Lung (tissue), 12 donors: ENCODE measurements around the gene STK32B. TPM values are rescaled to one million over a fixed set of nuclear protein-coding genes. Genes with fewer than 3 reads are reported as not detected.

Source experiments
- ATAC-seq: fragments of 200-7000 bp; cut with Tn5 transposase; one replicate; pipeline ENCODE4 v1.9.1; 2020; ENCODE audit warnings: moderate number of reproducible peaks; ENCODE audit not compliant: insufficient read depth, low FRiP score
- DNase-seq, 3 donors: peaks; one replicate each; pipeline ENCODE4 v3.0.0-alpha.2; 2013 to 2017
- H3K27ac ChIP-seq, 2 donors: one replicate each; pipeline ENCODE4 v1.5.1; 2013; ENCODE audit warnings: mild to moderate bottlenecking in 2 of 2, moderate library complexity in 2 of 2, control low read depth in 1 of 2, inconsistent platforms in 1 of 2, low read depth in 1 of 2, low read length in 1 of 2
- H3K27me3 ChIP-seq, 3 donors: one replicate each; pipeline ENCODE4 v1.5.1; 2013; ENCODE audit warnings: low read length in 2 of 3; ENCODE audit not compliant: control insufficient read depth in 3 of 3, insufficient read depth in 3 of 3
- H3K36me3 ChIP-seq, 4 donors: one replicate each; pipeline ENCODE4 v1.5.1; 2013; ENCODE audit warnings: low read length in 4 of 4, mild to moderate bottlenecking in 1 of 4, moderate library complexity in 1 of 4; ENCODE audit not compliant: control insufficient read depth in 4 of 4, insufficient read depth in 4 of 4
- H3K4me1 ChIP-seq, 5 donors: one replicate each; pipeline ENCODE4 v1.5.1; 2013; ENCODE audit warnings: low read length in 5 of 5, mild to moderate bottlenecking in 2 of 5, moderate library complexity in 1 of 5; ENCODE audit not compliant: control insufficient read depth in 5 of 5, insufficient read depth in 5 of 5
- H3K4me3 ChIP-seq: one replicate; pipeline ENCODE4 v1.5.1; 2013; ENCODE audit warnings: mild to moderate bottlenecking, control low read depth, moderate library complexity
- H3K9ac ChIP-seq, 2 donors: one replicate each; pipeline ENCODE4 v1.5.1; 2013; ENCODE audit warnings: low read length in 2 of 2, control low read depth in 1 of 2; ENCODE audit not compliant: insufficient read depth in 1 of 2
- H3K9me3 ChIP-seq, 4 donors: one replicate each; pipeline ENCODE4 v1.5.1; 2013; ENCODE audit warnings: low read length in 3 of 4, mild to moderate bottlenecking in 1 of 4, moderate library complexity in 1 of 4; ENCODE audit not compliant: control insufficient read depth in 4 of 4, insufficient read depth in 3 of 4
- WGBS, 2 donors: extraction: QIAGEN DNeasy Blood & Tissue Kit; methylation state at CpG; one replicate each; pipeline ENCODE4 v1.1.7; 2013; 5-methylcytosine and 5-hydroxymethylcytosine counted together
- polyA plus RNA-seq, 2 donors: library from polyadenylated mRNA; stranded (reverse); fragments of 200-250 nt; gene quantifications; one replicate each; pipeline ENCODE4 v1.2.1, GENCODE V29; 2013
- total RNA-seq, 2 donors: library from RNA; depleted of rRNA in 1 of 2; stranded (reverse); fragments of >200 nt in 1 of 2; gene quantifications; one replicate each; pipeline ENCODE4 v1.2.1, GENCODE V29; 2014 to 2021
- TF ChIP-seq, protein P1 (sequence below): IDR thresholded peaks from 2 replicates; pipeline ENCODE4 v1.5.1; 2012; ENCODE audit warnings: mild to moderate bottlenecking; ENCODE audit errors: control extremely low read depth, extremely low read depth
- donor health status: control.
- donor health status: control.
- donor health status: Bipolar disorder and iron deficiency.
- donor health status: healthy.
- donor health status: DM: yes; HTN: yes; CAD: no.

Gene STK32B
- total and polyA plus RNA-seq, 4 donors: 0.29 to 2.2 (median 1.4) TPM

DNA sequence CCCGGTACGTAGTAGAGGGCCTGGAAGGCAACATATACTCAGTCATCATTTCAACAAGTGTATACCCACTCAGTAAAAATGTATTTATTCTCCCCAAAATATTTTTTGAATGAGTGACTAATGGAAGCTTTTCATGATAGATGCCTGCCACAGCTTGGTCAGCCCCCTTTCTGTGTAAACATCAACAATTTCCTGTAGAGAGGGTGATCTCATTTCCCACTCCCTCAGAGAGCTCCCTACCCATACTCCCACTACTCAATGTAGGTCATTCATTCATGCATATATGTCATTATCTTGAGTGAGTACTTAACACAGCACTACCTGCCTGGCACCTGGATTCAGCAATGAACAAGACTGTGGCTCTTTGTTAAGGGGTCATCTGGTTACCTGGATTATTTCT, 81.9 kb downstream of the STK32B start:
- H3K27me3 ChIP-seq: peaks cover 0 to 4% (median 0%) of the 10 kb centered on the region in 3 donors
- no peaks in the 10 kb centered on the region for H3K36me3 ChIP-seq
- ATAC-seq: no peak
- H3K4me1 ChIP-seq: no peaks in the 10 kb centered on the region
- H3K4me3 ChIP-seq: no peak overlapping the region
- H3K27ac ChIP-seq: no peak overlapping the region
- no peak overlapping the region for H3K9ac ChIP-seq
- WGBS, 2 donors: 86 to 93% methylated on average over 2 of the region's 2 CpGs
- H3K9me3 ChIP-seq: peaks cover 0 to 4% (median 0%) of the 10 kb centered on the region in 4 donors
- DNase-seq: no peak
- TF ChIP-seq, protein P1, sequence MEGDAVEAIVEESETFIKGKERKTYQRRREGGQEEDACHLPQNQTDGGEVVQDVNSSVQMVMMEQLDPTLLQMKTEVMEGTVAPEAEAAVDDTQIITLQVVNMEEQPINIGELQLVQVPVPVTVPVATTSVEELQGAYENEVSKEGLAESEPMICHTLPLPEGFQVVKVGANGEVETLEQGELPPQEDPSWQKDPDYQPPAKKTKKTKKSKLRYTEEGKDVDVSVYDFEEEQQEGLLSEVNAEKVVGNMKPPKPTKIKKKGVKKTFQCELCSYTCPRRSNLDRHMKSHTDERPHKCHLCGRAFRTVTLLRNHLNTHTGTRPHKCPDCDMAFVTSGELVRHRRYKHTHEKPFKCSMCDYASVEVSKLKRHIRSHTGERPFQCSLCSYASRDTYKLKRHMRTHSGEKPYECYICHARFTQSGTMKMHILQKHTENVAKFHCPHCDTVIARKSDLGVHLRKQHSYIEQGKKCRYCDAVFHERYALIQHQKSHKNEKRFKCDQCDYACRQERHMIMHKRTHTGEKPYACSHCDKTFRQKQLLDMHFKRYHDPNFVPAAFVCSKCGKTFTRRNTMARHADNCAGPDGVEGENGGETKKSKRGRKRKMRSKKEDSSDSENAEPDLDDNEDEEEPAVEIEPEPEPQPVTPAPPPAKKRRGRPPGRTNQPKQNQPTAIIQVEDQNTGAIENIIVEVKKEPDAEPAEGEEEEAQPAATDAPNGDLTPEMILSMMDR: no peak

DNA sequence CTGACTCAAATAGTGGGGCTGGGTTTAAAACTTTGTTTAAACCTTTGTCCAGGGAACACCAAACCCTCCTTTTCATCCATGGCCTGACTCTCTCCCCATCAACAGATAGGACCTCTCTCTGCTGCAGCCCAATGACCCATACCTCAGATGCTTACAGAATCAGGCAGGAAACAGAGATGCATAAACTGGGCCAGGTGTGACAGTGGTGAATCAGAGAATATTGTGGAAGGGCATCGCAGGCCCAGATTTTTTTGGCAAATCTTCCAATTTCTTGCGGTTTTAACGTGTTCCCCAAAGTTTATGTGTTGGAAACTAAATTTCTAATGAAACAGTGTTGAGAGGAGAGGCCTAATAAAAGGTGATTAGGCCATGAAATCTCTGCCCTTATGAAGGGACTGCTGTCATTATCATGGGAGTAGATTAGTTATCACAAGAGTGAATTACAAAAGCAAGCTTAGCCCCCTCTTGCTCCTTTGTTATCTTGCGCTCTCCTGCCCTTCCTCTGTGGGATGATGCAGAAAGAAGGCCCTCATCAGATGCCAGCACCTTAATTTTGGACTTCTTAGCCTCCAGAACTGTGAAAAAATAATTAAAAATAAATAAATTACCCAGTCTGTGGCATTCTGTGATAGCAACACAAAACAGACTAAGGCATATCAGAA, 82.8 kb downstream of the STK32B start:
- H3K9me3 ChIP-seq: peaks cover 0 to 6% (median 0%) of the 10 kb centered on the region in 4 donors
- 87% methylated on average over 4 of the region's 4 CpGs for WGBS, 2 donors
- no peak overlapping the region for H3K9ac ChIP-seq
- no peaks in the 10 kb centered on the region for H3K4me1 ChIP-seq
- TF ChIP-seq, protein P1: no peak
- H3K4me3 ChIP-seq: no peak overlapping the region
- no peaks in the 10 kb centered on the region for H3K36me3 ChIP-seq
- ATAC-seq (no peak), DNase-seq (no peak)
- H3K27me3 ChIP-seq: no peaks in the 10 kb centered on the region
- no peak overlapping the region for H3K27ac ChIP-seq

DNA sequence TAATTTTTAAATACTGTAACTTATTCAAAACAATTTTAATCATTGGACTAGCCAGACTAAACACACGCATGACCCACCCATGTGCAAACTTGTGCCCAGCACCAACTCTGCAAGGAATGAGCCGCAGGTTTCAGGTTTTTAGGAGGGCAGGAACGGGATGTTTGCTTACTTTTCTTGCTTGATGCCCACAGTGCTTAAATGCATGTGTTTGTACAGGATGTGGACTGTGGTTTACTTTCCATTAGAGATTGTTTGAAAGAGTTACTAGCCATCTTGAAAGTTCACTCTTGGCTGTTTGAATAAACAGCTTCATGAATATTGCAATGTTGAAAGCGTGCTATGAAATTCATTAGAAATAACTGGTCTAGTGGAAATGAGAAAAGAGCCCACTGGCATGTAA, 83.3 kb downstream of the STK32B start:
- DNase-seq: no peak
- Histone ChIP-seq H3K4me1 (no peaks in the 10 kb centered on the region), H3K27me3 (no peaks in the 10 kb centered on the region), H3K9me3 (peaks cover 0 to 6% (median 0%) of the 10 kb centered on the region in 4 donors), H3K4me3 (no peak overlapping the region), H3K27ac (no peak overlapping the region), H3K36me3 (no peaks in the 10 kb centered on the region), H3K9ac (no peak overlapping the region)
- ATAC-seq: no peak
- TF ChIP-seq, protein P1: no peak
- 76% methylated on average over 4 of the region's 4 CpGs for WGBS, 2 donors

DNA sequence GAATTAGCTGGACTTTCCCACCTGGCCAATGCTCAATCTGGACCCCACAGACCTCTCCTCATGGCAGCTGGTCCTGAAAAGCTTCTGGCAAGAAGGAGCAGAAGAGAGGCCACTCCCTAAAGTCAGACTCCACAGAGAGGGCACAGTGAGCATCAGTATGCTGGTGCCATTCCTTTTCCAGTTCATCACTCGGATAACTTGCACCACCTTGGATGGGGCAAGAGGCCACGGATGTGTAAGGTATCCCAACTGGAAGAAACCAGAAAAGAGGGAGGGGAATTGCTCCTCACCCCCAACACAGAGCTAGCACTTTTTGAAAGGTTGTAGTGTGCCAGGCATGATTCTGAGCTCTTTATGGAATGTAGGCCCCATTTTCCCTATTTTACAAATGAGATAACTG, 85.9 kb downstream of the STK32B start:
- DNase-seq: no peak
- Histone ChIP-seq H3K27ac (no peak overlapping the region), H3K4me3 (no peak overlapping the region), H3K9ac (no peak overlapping the region), H3K4me1 (no peaks in the 10 kb centered on the region), H3K27me3 (no peaks in the 10 kb centered on the region), H3K36me3 (no peaks in the 10 kb centered on the region), H3K9me3 (peaks cover 0 to 2% (median 0%) of the 10 kb centered on the region in 4 donors)
- TF ChIP-seq, protein P1: no peak
- no peak for ATAC-seq
- 90 to 93% methylated on average over 2 of the region's 2 CpGs for WGBS, 2 donors
